ENCODE results near the gene OR5A2.
"Not testable (repeated sequence)": the region's sequence is repeated elsewhere in the genome, so short reads cannot be mapped to it uniquely, and the experiment has no call there.

The OR5A2 gene

DNA sequence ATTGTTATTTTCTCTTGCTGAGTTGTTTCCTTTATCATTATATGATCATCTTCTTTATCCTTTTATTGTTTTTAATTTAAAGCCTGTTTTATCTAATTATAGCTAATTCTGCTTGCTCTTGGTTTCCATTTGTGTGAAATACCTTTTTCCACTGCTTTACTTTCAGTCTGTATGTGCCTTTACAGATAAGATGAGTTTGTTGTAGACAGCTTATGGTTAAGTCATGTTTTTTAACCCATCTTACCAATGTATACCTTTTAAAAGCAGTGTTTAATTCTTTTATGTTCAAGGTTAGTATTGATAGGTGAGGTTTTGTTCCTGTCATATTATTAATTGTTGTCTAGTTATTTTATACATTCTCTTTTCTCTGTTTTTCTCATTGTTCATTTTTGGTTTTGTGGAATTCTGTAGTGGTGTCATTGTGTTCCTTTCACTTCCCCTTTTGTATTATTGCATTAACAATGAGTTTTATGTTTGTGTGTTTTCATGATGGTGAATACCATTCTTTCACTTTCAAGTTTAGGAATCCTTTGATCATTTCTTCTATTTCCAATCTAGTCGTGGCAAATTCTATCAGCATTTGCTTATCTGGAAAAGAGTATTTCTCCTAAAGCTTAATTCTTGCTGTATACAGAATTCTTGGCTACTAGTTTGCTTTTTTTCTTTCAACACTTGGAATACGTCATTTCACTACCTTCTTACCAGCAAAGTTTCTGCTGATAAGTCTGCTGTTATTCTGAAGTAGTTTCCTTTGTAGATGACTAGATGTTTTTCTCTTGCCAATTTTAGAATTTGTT, 45.8 kb downstream of the OR5A2 start:
- Histone ChIP-seq H3K27me3 (ENCODE audit: control insufficient read depth, low read length) (no peaks in the 10 kb centered on the region), H3K36me3 (ENCODE audit: control insufficient read depth, low read length) (no peaks in the 10 kb centered on the region), H3K9me2 (replicated peaks; ENCODE audit: control insufficient read depth, low read length) (no peaks in the 10 kb centered on the region), H3K4me2 (ENCODE audit: low read length) (no peak overlapping the region), H3K27ac (ENCODE audit: low read depth, low read length) (no peak overlapping the region), H3K4me3 (ENCODE audit: low read length) (no peak overlapping the region), H3K9me3 (ENCODE audit: control insufficient read depth, insufficient read depth, low read length) (no peaks in the 10 kb centered on the region), H3K79me2 (ENCODE audit: control insufficient read depth, low read length) (no peaks in the 10 kb centered on the region), H4K20me1 (ENCODE audit: control insufficient read depth, insufficient read depth, low read depth, low read length) (no peaks in the 10 kb centered on the region), H3F3A (ENCODE audit: control insufficient read depth, insufficient read depth) (0 out of 2 replicates have a peak, but pooled peaks cover 3% of the 10 kb centered on the region), H3K4me1 (ENCODE audit: control insufficient read depth, low read length) (0 out of 2 replicates have a peak, but pooled peaks cover 3% of the 10 kb centered on the region)
- TF ChIP-seq, protein P1, sequence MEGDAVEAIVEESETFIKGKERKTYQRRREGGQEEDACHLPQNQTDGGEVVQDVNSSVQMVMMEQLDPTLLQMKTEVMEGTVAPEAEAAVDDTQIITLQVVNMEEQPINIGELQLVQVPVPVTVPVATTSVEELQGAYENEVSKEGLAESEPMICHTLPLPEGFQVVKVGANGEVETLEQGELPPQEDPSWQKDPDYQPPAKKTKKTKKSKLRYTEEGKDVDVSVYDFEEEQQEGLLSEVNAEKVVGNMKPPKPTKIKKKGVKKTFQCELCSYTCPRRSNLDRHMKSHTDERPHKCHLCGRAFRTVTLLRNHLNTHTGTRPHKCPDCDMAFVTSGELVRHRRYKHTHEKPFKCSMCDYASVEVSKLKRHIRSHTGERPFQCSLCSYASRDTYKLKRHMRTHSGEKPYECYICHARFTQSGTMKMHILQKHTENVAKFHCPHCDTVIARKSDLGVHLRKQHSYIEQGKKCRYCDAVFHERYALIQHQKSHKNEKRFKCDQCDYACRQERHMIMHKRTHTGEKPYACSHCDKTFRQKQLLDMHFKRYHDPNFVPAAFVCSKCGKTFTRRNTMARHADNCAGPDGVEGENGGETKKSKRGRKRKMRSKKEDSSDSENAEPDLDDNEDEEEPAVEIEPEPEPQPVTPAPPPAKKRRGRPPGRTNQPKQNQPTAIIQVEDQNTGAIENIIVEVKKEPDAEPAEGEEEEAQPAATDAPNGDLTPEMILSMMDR (IDR thresholded peaks at IDR 0.05; ENCODE audit: low read depth, low read length, poor library complexity, severe bottlenecking), result no peak
- no peak for TF ChIP-seq EZH2phosphoT487 (IDR thresholded peaks at IDR 0.05; ENCODE audit: borderline replicate concordance, low read length)

DNA sequence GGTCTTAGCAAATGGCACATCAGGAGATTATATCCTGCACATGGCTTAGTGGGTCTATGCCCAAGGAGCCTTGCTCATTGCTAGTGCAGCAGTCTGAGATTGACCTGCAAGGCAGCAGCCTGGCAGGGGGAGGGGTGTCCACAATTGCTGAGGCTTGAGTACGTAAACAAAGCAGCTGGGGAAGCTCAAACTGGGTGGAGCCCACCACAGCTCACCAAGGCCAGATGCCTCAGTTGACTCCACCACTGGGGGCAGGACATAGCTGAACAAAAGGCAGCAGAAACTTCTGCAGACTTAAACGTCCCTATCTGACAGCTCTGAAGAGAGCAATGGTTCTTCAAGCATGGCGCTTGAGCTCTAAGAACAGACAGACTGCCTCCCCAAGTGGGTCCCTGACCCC, 53.9 kb downstream of the OR5A2 start:
- H3K9me2 ChIP-seq (replicated peaks; ENCODE audit: control insufficient read depth, low read length); H3F3A ChIP-seq (ENCODE audit: control insufficient read depth, insufficient read depth); H3K27me3 ChIP-seq (ENCODE audit: control insufficient read depth, low read length); H3K79me2 ChIP-seq (ENCODE audit: control insufficient read depth, low read length); H3K4me2 ChIP-seq (ENCODE audit: low read length); H4K20me1 ChIP-seq (ENCODE audit: control insufficient read depth, insufficient read depth, low read depth, low read length); H3K4me3 ChIP-seq (ENCODE audit: low read length); H3K27ac ChIP-seq (ENCODE audit: low read depth, low read length); H3K9me3 ChIP-seq (ENCODE audit: control insufficient read depth, insufficient read depth, low read length); H3K36me3 ChIP-seq (ENCODE audit: control insufficient read depth, low read length); H3K4me1 ChIP-seq (ENCODE audit: control insufficient read depth, low read length): not testable (repeated sequence)

DNA sequence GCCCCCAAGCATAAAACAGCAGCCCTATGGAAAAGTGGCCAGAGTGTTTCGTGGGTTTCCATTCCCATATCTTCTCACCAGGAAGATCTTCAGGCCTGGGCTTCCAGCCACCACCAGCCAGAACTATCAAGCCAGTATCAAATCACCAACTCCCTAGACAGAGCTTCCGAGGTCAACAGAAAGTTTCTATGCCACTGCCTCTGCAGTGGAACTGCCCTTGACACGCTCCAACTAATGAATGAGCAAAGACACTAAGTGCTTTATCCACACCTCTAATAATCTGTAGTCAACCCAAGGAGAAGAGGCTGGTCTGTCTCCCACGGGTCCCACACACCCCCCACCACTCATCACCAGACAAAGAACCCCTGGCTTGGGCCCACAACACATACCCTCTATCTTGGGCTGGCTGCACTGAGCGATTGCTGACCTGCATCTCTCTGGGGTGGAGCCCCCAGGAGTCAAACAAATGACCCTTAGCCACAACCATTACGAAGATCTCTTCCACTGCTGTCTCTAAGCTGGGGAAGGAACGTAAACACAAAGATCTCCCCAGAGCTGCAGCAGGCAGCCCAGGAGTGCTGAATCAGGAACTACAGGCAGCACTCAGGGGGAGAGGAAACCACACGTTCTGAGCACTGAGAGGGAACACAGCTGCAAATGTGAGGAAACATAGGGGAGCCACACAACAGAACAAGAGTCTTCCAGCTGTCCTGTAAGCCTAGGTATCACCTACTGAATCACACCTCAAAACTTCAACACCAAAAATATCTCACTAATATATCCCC, 57.8 kb downstream of the OR5A2 start:
- no peak for TF ChIP-seq EZH2phosphoT487 (IDR thresholded peaks at IDR 0.05; ENCODE audit: borderline replicate concordance, low read length)
- TF ChIP-seq, protein P1 (IDR thresholded peaks at IDR 0.05; ENCODE audit: low read depth, low read length, poor library complexity, severe bottlenecking), result no peak
- Histone ChIP-seq H3K27me3 (ENCODE audit: control insufficient read depth, low read length) (no peaks in the 10 kb centered on the region), H3K4me1 (ENCODE audit: control insufficient read depth, low read length) (0 out of 2 replicates have a peak, but pooled peaks cover 3% of the 10 kb centered on the region), H3K4me2 (ENCODE audit: low read length) (no peak overlapping the region), H3K9me2 (replicated peaks; ENCODE audit: control insufficient read depth, low read length) (no peaks in the 10 kb centered on the region; the same call in 1 of the 2 replicates), H3K27ac (ENCODE audit: low read depth, low read length) (no peak overlapping the region), H3K36me3 (ENCODE audit: control insufficient read depth, low read length) (no peaks in the 10 kb centered on the region), H3F3A (ENCODE audit: control insufficient read depth, insufficient read depth) (no peaks in the 10 kb centered on the region), H3K79me2 (ENCODE audit: control insufficient read depth, low read length) (no peaks in the 10 kb centered on the region), H4K20me1 (ENCODE audit: control insufficient read depth, insufficient read depth, low read depth, low read length) (no peaks in the 10 kb centered on the region), H3K9me3 (ENCODE audit: control insufficient read depth, insufficient read depth, low read length) (no peaks in the 10 kb centered on the region), H3K4me3 (ENCODE audit: low read length) (no peak overlapping the region)

All from DOHH2 (cell line).